Measurements from ENCODE around the gene GRIK3.

DNA sequence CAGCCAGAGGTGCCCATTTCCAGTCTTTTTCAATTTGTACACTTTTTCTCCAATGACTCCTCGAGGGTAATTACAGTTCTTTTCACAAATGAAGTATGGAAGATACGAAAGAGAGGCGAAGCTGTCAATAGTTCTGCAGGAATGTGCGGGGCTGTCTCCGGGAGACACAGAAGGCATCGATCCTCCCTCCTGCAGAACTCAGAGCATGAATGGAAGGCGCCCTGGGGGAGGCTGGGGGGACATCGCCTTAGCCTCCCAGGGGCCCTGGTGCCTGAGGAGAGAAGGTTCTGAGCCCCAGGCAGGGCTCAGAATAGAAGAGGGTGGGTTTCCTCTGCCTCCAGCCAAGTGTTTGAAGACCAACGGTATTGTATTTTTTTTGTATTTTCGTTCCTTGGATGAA lies 49.7 kb upstream of the GRIK3 start:
- TF ChIP-seq, protein P1, sequence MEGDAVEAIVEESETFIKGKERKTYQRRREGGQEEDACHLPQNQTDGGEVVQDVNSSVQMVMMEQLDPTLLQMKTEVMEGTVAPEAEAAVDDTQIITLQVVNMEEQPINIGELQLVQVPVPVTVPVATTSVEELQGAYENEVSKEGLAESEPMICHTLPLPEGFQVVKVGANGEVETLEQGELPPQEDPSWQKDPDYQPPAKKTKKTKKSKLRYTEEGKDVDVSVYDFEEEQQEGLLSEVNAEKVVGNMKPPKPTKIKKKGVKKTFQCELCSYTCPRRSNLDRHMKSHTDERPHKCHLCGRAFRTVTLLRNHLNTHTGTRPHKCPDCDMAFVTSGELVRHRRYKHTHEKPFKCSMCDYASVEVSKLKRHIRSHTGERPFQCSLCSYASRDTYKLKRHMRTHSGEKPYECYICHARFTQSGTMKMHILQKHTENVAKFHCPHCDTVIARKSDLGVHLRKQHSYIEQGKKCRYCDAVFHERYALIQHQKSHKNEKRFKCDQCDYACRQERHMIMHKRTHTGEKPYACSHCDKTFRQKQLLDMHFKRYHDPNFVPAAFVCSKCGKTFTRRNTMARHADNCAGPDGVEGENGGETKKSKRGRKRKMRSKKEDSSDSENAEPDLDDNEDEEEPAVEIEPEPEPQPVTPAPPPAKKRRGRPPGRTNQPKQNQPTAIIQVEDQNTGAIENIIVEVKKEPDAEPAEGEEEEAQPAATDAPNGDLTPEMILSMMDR (IDR thresholded peaks at IDR 0.05; ENCODE audit: low read depth, low read length): no peak
- TF ChIP-seq EZH2phosphoT487 (IDR thresholded peaks at IDR 0.05; ENCODE audit: low read depth): no peak
